ENCODE results near the gene TEF. TPM values are rescaled to one million over a fixed set of nuclear protein-coding genes. Genes with fewer than 3 reads are reported as not detected.

The TEF gene
- polyA plus RNA-seq, 1 donor (not counting 4 experiments of a cell fraction or from before 2014, with no cell fraction given) = 12.4 TPM

- H2AFZ ChIP-seq (ENCODE audit: control insufficient read depth, low read length) = no peak overlapping the region
- peak overlapping the region; percentile 71 to 100 (median 97) for H3K4me3 ChIP-seq (ENCODE audit: control insufficient read depth in 2 of 3, extremely low read depth in 1 of 3, insufficient read depth in 2 of 3, low read depth in 1 of 3, low read length in 3 of 3)
- dilution Hi-C loops (cut with MboI; ENCODE audit: extremely low pct_ligation_motif_present, low sequenced_read_pairs) = no loop called here
- H3K9me3 ChIP-seq (ENCODE audit: control insufficient read depth, low read depth, low read length) = no peaks in the 10 kb centered on the region
- H3K36me3 ChIP-seq (ENCODE audit: control insufficient read depth in 2 of 2, extremely low read depth in 1 of 2, insufficient read depth in 2 of 2, low read length in 2 of 2) = peaks cover 9 to 14% of the 10 kb centered on the region in 2 experiments
- no peaks in the 10 kb centered on the region for H3K9me1 ChIP-seq (ENCODE audit: control insufficient read depth, extremely low read depth, insufficient read depth, low read length)
- FAIRE-seq = no peak
- peaks cover 54% of the 10 kb centered on the region for H3K79me2 ChIP-seq (ENCODE audit: control insufficient read depth, insufficient read depth, low read length)
- TF ChIP-seq CTCF (optimal IDR thresholded peaks at IDR 0.05 in 1 of 3, IDR thresholded peaks at IDR 0.05 in 1 of 3, conservative IDR thresholded peaks at IDR 0.05 in 1 of 3; ENCODE audit: extremely low read depth in 1 of 3, insufficient read depth in 2 of 3, low read length in 3 of 3) (no peak), EZH2 (IDR thresholded peaks at IDR 0.05; ENCODE audit: low read length) (no peak)
- no peaks in the 10 kb centered on the region for H3K27me3 ChIP-seq (ENCODE audit: control insufficient read depth, extremely low read depth, insufficient read depth, low read length)
- peaks cover 5% of the 10 kb centered on the region for H4K20me1 ChIP-seq (ENCODE audit: control insufficient read depth, extremely low read depth, insufficient read depth, low read length)
- peak overlapping the region; percentile 99 for H3K4me2 ChIP-seq (ENCODE audit: control insufficient read depth, extremely low read depth, insufficient read depth, low read depth, low read length)
- peak overlapping the region; percentile 95 for H3K27ac ChIP-seq (ENCODE audit: control insufficient read depth, insufficient read depth, low read length)
- H3K4me1 ChIP-seq (ENCODE audit: control insufficient read depth, extremely low read depth, insufficient read depth, low read length) = peaks cover 15% of the 10 kb centered on the region
- DNase-seq (ENCODE audit: low read depth, low spot score) = no peak
- H3K9ac ChIP-seq (ENCODE audit: control insufficient read depth, extremely low read depth, insufficient read depth, low read length) = peak overlapping the region; percentile 96
Observed at GRCh38 chr22:41446057-41446501, 64.3 kb downstream of the TEF start.

GRCh38 chr22:41446639-41447434, 65.1 kb downstream of the TEF start, which contains the start of gene TOB2:
TSS of gene TOB2 (minus strand) at chr22:41446801. CDS start at chr22:41437345, 9,456 bp downstream.
- H3K27ac ChIP-seq (ENCODE audit: control insufficient read depth, insufficient read depth, low read length) = peak within 1 kb of the TSS; percentile 95
- dilution Hi-C loops (cut with MboI; ENCODE audit: extremely low pct_ligation_motif_present, low sequenced_read_pairs) = no loop called here
- H3K9me1 ChIP-seq (ENCODE audit: control insufficient read depth, extremely low read depth, insufficient read depth, low read length) = no peaks in the 10 kb centered on the region
- H3K4me3 ChIP-seq (ENCODE audit: control insufficient read depth in 2 of 3, extremely low read depth in 1 of 3, insufficient read depth in 2 of 3, low read depth in 1 of 3, low read length in 3 of 3) = peak within 1 kb of the TSS; percentile 71 to 100 (median 97)
- H4K20me1 ChIP-seq (ENCODE audit: control insufficient read depth, extremely low read depth, insufficient read depth, low read length) = peaks cover 5% of the 10 kb centered on the region
- peaks cover 7 to 14% of the 10 kb centered on the region in 2 experiments for H3K36me3 ChIP-seq (ENCODE audit: control insufficient read depth in 2 of 2, extremely low read depth in 1 of 2, insufficient read depth in 2 of 2, low read length in 2 of 2)
- H3K9ac ChIP-seq (ENCODE audit: control insufficient read depth, extremely low read depth, insufficient read depth, low read length) = peak within 1 kb of the TSS; percentile 96
- peak within 1 kb of the TSS; percentile 60 for H2AFZ ChIP-seq (ENCODE audit: control insufficient read depth, low read length)
- TF ChIP-seq CTCF (optimal IDR thresholded peaks at IDR 0.05 in 1 of 3, IDR thresholded peaks at IDR 0.05 in 1 of 3, conservative IDR thresholded peaks at IDR 0.05 in 1 of 3; ENCODE audit: extremely low read depth in 1 of 3, insufficient read depth in 2 of 3, low read length in 3 of 3) = no peak
- H3K27me3 ChIP-seq (ENCODE audit: control insufficient read depth, extremely low read depth, insufficient read depth, low read length) = no peaks in the 10 kb centered on the region
- H3K4me1 ChIP-seq (ENCODE audit: control insufficient read depth, extremely low read depth, insufficient read depth, low read length) = peaks cover 15% of the 10 kb centered on the region
- DNase-seq (ENCODE audit: low read depth, low spot score) (peak; percentile 68), FAIRE-seq (no peak)
- peak within 1 kb of the TSS; percentile 99 for H3K4me2 ChIP-seq (ENCODE audit: control insufficient read depth, extremely low read depth, insufficient read depth, low read depth, low read length)
- H3K9me3 ChIP-seq (ENCODE audit: control insufficient read depth, low read depth, low read length) = no peaks in the 10 kb centered on the region
- H3K79me2 ChIP-seq (ENCODE audit: control insufficient read depth, insufficient read depth, low read length) = peaks cover 48% of the 10 kb centered on the region
